Mesenchymal stem cell (in vitro differentiated cells and primary cell): ENCODE results near the gene STRN3.
"Not testable (repeated sequence)": the region's sequence is repeated elsewhere in the genome, so short reads cannot be mapped to it uniquely, and the experiment has no call there.

Source experiments
- DNase-seq: peaks from one replicate; pipeline ENCODE4 v3.0.0-alpha.2; 2013
- H2AFZ ChIP-seq: one replicate; pipeline ENCODE4 v1.6.1; 2013; ENCODE audit warnings: low read depth, mild to moderate bottlenecking, control low read depth, inconsistent platforms, low read length, moderate library complexity
- H2AK5ac ChIP-seq: 2 replicates; pipeline ENCODE4 v1.6.1; 2013; ENCODE audit warnings: low read length, moderate library complexity, mild to moderate bottlenecking, inconsistent platforms; ENCODE audit not compliant: severe bottlenecking
- H2BK120ac ChIP-seq: one replicate; pipeline ENCODE4 v1.6.1; 2013; ENCODE audit warnings: low read depth, mild to moderate bottlenecking, inconsistent platforms, low read length, moderate library complexity
- H2BK12ac ChIP-seq, 2 experiments: one replicate each; pipeline ENCODE4 v1.6.1; 2013; ENCODE audit warnings: inconsistent platforms in 2 of 2, low read length in 2 of 2, mild to moderate bottlenecking in 2 of 2, moderate library complexity in 2 of 2, control low read depth in 1 of 2
- H2BK15ac ChIP-seq: one replicate; pipeline ENCODE4 v1.6.1; 2013; ENCODE audit warnings: mild to moderate bottlenecking, low read depth, inconsistent platforms; ENCODE audit not compliant: poor library complexity, severe bottlenecking
- H2BK5ac ChIP-seq: 2 replicates; pipeline ENCODE4 v1.6.1; 2013; ENCODE audit warnings: low read depth, mild to moderate bottlenecking, low read length, control low read depth, inconsistent platforms; ENCODE audit not compliant: poor library complexity, severe bottlenecking
- H3K14ac ChIP-seq, 2 experiments: one replicate each; pipeline ENCODE4 v1.6.1; 2013; ENCODE audit warnings: inconsistent platforms in 2 of 2, low read length in 2 of 2, control low read depth in 1 of 2, mild to moderate bottlenecking in 1 of 2, moderate library complexity in 1 of 2
- H3K18ac ChIP-seq, 2 experiments: one replicate each; pipeline ENCODE4 v1.6.1; 2013; ENCODE audit warnings: inconsistent platforms in 2 of 2, low read length in 2 of 2, control low read depth in 1 of 2, low read depth in 1 of 2, mild to moderate bottlenecking in 1 of 2
- H3K23ac ChIP-seq, 2 experiments: one replicate each; pipeline ENCODE4 v1.6.1; 2013; ENCODE audit warnings: inconsistent platforms in 2 of 2, low read length in 2 of 2, mild to moderate bottlenecking in 2 of 2, moderate library complexity in 2 of 2, control low read depth in 1 of 2
- H3K27ac ChIP-seq: 2 replicates; pipeline ENCODE4 v1.5.1; 2013; ENCODE audit warnings: mild to moderate bottlenecking, moderate library complexity, low read length, control low read depth, inconsistent platforms; ENCODE audit not compliant: poor library complexity, severe bottlenecking
- H3K27me3 ChIP-seq, 2 experiments: 2 replicates each; pipeline versions ENCODE4 v1.6.1 to v1.7.0; 2013; ENCODE audit warnings: low read length in 2 of 2, mild to moderate bottlenecking in 2 of 2, moderate library complexity in 2 of 2, control low read depth in 1 of 2, inconsistent platforms in 1 of 2; ENCODE audit not compliant: control insufficient read depth in 1 of 2, insufficient read depth in 1 of 2
- H3K36me3 ChIP-seq, 2 experiments: 2 replicates each; pipeline versions ENCODE4 v1.6.1 to v1.7.0; 2013; ENCODE audit warnings: low read length in 2 of 2, control low read depth in 1 of 2, inconsistent platforms in 1 of 2, low read depth in 1 of 2, mild to moderate bottlenecking in 1 of 2; ENCODE audit not compliant: insufficient read depth in 2 of 2, control insufficient read depth in 1 of 2
- H3K4ac ChIP-seq, 2 experiments: one replicate each; pipeline ENCODE4 v1.6.1; 2013; ENCODE audit warnings: inconsistent platforms in 2 of 2, low read length in 2 of 2, mild to moderate bottlenecking in 2 of 2, moderate library complexity in 2 of 2, control low read depth in 1 of 2, low read depth in 1 of 2
- H3K4me1 ChIP-seq: 2 replicates; pipeline ENCODE4 v1.6.1; 2013; ENCODE audit warnings: low read depth, low read length, control low read depth; ENCODE audit not compliant: control insufficient read depth, insufficient read depth
- H3K4me2 ChIP-seq: 2 replicates; pipeline ENCODE4 v1.6.1; 2013; ENCODE audit warnings: low read length, mild to moderate bottlenecking, inconsistent platforms; ENCODE audit not compliant: poor library complexity, severe bottlenecking
- H3K4me3 ChIP-seq, 2 experiments: 2 replicates each; pipeline versions ENCODE4 v1.5.1 to v1.7.0; 2013; ENCODE audit warnings: low read length in 2 of 2, mild to moderate bottlenecking in 2 of 2, control low read depth in 1 of 2, low read depth in 1 of 2; ENCODE audit not compliant: insufficient read depth in 1 of 2
- H3K79me1 ChIP-seq: replicated peaks from 2 replicates; pipeline ENCODE4 v1.6.1; 2013; ENCODE audit warnings: mild to moderate bottlenecking, control low read depth, low read length, inconsistent platforms; ENCODE audit not compliant: poor library complexity, severe bottlenecking
- H3K9ac ChIP-seq: 2 replicates; pipeline ENCODE4 v1.7.0; 2013; ENCODE audit warnings: mild to moderate bottlenecking, low read length, moderate library complexity
- H3K9me3 ChIP-seq: 2 replicates; pipeline ENCODE4 v1.7.0; 2013; ENCODE audit warnings: mild to moderate bottlenecking, low read length; ENCODE audit not compliant: control insufficient read depth
- H4K8ac ChIP-seq: one replicate; pipeline ENCODE4 v1.6.1; 2013; ENCODE audit warnings: inconsistent platforms, mild to moderate bottlenecking, low read length, moderate library complexity
- H4K91ac ChIP-seq: one replicate; pipeline ENCODE4 v1.6.1; 2013; ENCODE audit warnings: mild to moderate bottlenecking, low read length, inconsistent platforms
- WGBS: methylation state at CpG from one replicate; pipeline ENCODE4 v1.1.7; 2013; ENCODE audit warnings: mixed read lengths; 5-methylcytosine and 5-hydroxymethylcytosine counted together

Gene STRN3

DNA sequence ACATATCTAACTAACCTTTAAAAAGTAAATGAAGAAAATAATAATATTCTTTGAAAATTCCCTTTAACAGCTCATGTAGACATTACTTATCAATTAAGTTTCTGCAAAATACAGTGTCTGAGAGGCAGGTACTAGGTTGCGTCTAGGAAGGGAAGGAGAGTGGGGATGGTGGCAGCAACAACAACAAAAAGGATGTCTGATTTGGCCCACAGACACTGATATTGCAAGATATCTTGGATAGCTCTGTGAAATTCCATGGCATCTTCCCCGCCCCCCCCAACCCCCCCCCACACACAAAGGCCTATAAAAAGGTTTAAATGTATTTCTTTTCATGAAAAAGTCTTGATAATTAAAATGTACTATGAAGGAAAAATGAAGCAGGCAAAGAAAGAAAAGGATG, 42.3 kb downstream of the STRN3 start:
- DNase-seq = no peak
- Histone ChIP-seq H3K27ac (no peak overlapping the region), H3K23ac (no peak overlapping the region), H3K4me2 (no peak overlapping the region), H2BK120ac (no peak overlapping the region), H3K79me1 (no peaks in the 10 kb centered on the region), H2BK12ac (no peak overlapping the region), H2AK5ac (no peak overlapping the region), H4K91ac (no peak overlapping the region), H3K9ac (no peak overlapping the region), H2BK5ac (no peak overlapping the region), H3K18ac (no peak overlapping the region), H3K9me3 (no peaks in the 10 kb centered on the region), H2AFZ (no peak overlapping the region), H3K4me3 (no peak overlapping the region), H4K8ac (no peak overlapping the region), H3K14ac (no peak overlapping the region), H3K4ac (no peak overlapping the region), H3K36me3 (peaks cover 0 to 4% of the 10 kb centered on the region in 2 experiments), H2BK15ac (no peak overlapping the region), H3K27me3 (no peaks in the 10 kb centered on the region), H3K4me1 (peaks cover 5% of the 10 kb centered on the region)
- WGBS = no CpG with 5 or more reads among the region's 2 CpGs

- Histone ChIP-seq H3K4me1 (peaks cover 5% of the 10 kb centered on the region), H2AFZ (no peak overlapping the region), H2BK15ac (no peak overlapping the region), H2BK12ac (no peak overlapping the region), H2AK5ac (no peak overlapping the region), H2BK5ac (no peak overlapping the region), H3K23ac (no peak overlapping the region), H3K79me1 (no peaks in the 10 kb centered on the region), H3K4me2 (no peak overlapping the region), H4K91ac (no peak overlapping the region), H3K9me3 (no peaks in the 10 kb centered on the region), H3K27ac (no peak overlapping the region), H3K14ac (no peak overlapping the region), H3K18ac (no peak overlapping the region), H2BK120ac (no peak overlapping the region), H3K36me3 (peaks cover 0 to 4% of the 10 kb centered on the region in 2 experiments), H4K8ac (no peak overlapping the region), H3K27me3 (no peaks in the 10 kb centered on the region), H3K4me3 (no peak overlapping the region), H3K9ac (no peak overlapping the region), H3K4ac (no peak overlapping the region)
- DNase-seq = no peak
- 95% methylated on average over 7 of the region's 7 CpGs for WGBS
These were observed 43.6 kb downstream of the STRN3 start for GRCh38 chr14:30982533-30982932.

DNA sequence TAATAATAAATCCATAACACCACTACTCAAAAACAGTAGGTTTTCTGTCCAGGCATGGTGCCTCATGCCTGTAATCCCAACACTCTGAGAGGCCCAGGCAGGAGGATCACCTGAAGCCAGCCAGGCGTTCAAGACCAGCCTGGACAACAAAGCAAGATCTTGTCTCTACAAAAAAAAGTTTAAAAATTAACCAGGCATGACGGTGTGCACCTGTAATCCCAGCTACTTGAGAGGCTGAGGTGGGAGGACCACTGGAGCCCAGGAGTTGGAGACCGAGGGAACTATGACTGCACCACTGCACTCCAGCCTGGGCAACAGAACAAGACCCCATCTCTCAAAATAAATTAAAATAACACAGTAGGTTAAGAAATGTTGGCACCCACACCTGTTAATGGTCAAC, 45.2 kb downstream of the STRN3 start:
- Histone ChIP-seq H3K18ac (no peak overlapping the region), H3K9ac (peak overlapping the region; percentile 45), H3K4me2 (no peak overlapping the region), H3K9me3 (no peaks in the 10 kb centered on the region), H3K4me1 (peaks cover 5% of the 10 kb centered on the region), H3K36me3 (peaks cover 0 to 4% of the 10 kb centered on the region in 2 experiments), H4K8ac (no peak overlapping the region), H2BK15ac (no peak overlapping the region), H2AFZ (no peak overlapping the region), H4K91ac (no peak overlapping the region), H2BK120ac (no peak overlapping the region), H3K79me1 (no peaks in the 10 kb centered on the region), H3K4ac (peak overlapping the region in 1 of 2 experiments; percentile 28), H2AK5ac (no peak overlapping the region), H3K14ac (no peak overlapping the region), H3K27me3 (no peaks in the 10 kb centered on the region), H3K4me3 (no peak overlapping the region), H2BK12ac (no peak overlapping the region), H3K27ac (no peak overlapping the region), H2BK5ac (no peak overlapping the region), H3K23ac (no peak overlapping the region)
- 86% methylated on average over 2 of the region's 3 CpGs for WGBS
- DNase-seq = no peak

DNA sequence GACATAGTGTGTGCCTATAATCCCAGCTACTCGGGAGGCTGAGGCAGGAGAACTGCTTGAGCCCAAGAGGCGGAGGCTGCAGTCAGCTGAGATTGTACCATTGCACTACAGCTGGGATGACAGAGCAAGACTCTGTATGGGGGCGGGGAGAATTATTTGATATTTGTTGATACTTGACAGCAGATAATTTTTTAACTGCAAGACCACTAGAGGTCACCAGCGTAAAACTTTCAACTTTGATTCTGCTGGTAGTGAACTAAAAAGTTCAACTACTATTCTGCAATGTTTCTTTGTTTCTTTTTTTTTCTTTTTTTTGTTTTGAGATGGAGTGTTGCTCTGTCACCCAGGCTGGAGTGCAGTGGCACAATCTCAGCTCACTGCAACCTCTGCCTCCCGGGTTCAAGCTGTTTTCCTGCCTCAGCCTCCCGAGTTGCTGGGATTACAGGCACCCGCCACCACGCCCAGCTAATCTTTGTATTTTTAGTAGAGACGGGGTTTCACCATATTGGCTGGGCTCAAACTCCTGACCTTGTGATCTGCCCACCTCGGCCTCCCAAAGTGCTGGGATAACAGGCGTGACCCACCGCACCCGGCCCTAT, 46.0 kb downstream of the STRN3 start:
- whole genome bisulfite sequencing = 85% methylated on average over 9 of the region's 13 CpGs

More for the DNA sequence above, 46.0 kb downstream of the STRN3 start:
- not testable (repeated sequence) for H3K18ac ChIP-seq, H2BK5ac ChIP-seq, H2BK120ac ChIP-seq, H4K8ac ChIP-seq, H3K4ac ChIP-seq, H3K4me2 ChIP-seq, H3K27me3 ChIP-seq, H3K36me3 ChIP-seq, H2BK12ac ChIP-seq, H2AFZ ChIP-seq, H3K14ac ChIP-seq, H4K91ac ChIP-seq, H3K9ac ChIP-seq, H3K27ac ChIP-seq, H3K9me3 ChIP-seq, H2AK5ac ChIP-seq, H3K4me1 ChIP-seq, H3K79me1 ChIP-seq, H3K23ac ChIP-seq, H2BK15ac ChIP-seq, H3K4me3 ChIP-seq
- DNase-seq = peak; percentile 83
